Esophagus (tissue), 2 donors: Measurements from ENCODE around the gene EAPP. TPM values are rescaled to one million over a fixed set of nuclear protein-coding genes. Genes with fewer than 3 reads are reported as not detected.
"Not testable (repeated sequence)": the region's sequence is repeated elsewhere in the genome, so short reads cannot be mapped to it uniquely, and the experiment has no call there.

Experiments
- H3K27ac ChIP-seq, 2 donors: one replicate each; pipeline ENCODE4 v1.5.1; 2013; ENCODE audit warnings: low read depth in 2 of 2, mild to moderate bottlenecking in 2 of 2, inconsistent platforms in 1 of 2, low read length in 1 of 2, moderate library complexity in 1 of 2
- H3K27me3 ChIP-seq, 2 donors: one replicate each; pipeline ENCODE4 v1.6.1; 2013; ENCODE audit warnings: low read length in 2 of 2, control low read depth in 1 of 2, mild to moderate bottlenecking in 1 of 2; ENCODE audit not compliant: insufficient read depth in 2 of 2, control insufficient read depth in 1 of 2
- H3K36me3 ChIP-seq, 2 donors: one replicate each; pipeline ENCODE4 v1.6.1; 2013; ENCODE audit warnings: low read length in 1 of 2; ENCODE audit not compliant: control insufficient read depth in 2 of 2, insufficient read depth in 2 of 2
- H3K4me1 ChIP-seq, 2 donors: one replicate each; pipeline ENCODE4 v1.6.1; 2013; ENCODE audit warnings: low read length in 1 of 2; ENCODE audit not compliant: control insufficient read depth in 2 of 2, insufficient read depth in 2 of 2
- H3K4me3 ChIP-seq, 2 donors: one replicate each; pipeline ENCODE4 v1.5.1; 2013; ENCODE audit warnings: low read length in 2 of 2, mild to moderate bottlenecking in 2 of 2, low read depth in 1 of 2, moderate library complexity in 1 of 2
- H3K9me3 ChIP-seq, 2 donors: one replicate each; pipeline ENCODE4 v1.6.1; 2013; ENCODE audit warnings: mild to moderate bottlenecking in 2 of 2, low read depth in 1 of 2, low read length in 1 of 2, moderate library complexity in 1 of 2; ENCODE audit not compliant: control insufficient read depth in 2 of 2, insufficient read depth in 1 of 2
- WGBS, 2 donors: extraction: QIAGEN DNeasy Blood & Tissue Kit; methylation state at CpG; one replicate each; pipeline ENCODE4 v1.1.7; 2013; 5-methylcytosine and 5-hydroxymethylcytosine counted together
- polyA plus RNA-seq, 2 donors: library from polyadenylated mRNA; stranded (reverse); fragments of 200-250 nt; gene quantifications; one replicate each; pipeline ENCODE4 v1.2.3, GENCODE V29; 2013
- donor health status: healthy with polysubstance abuse.
- donor health status: Bipolar disorder and iron deficiency.

EAPP gene
- polyA plus RNA-seq, 2 donors: 18.8 to 27.9 TPM

GRCh38 chr14:34496007-34496678 lies 43.4 kb downstream of the EAPP start:
- no peaks in the 10 kb centered on the region for H3K36me3 ChIP-seq
- peaks cover 0 to 6% of the 10 kb centered on the region in 2 donors for H3K4me1 ChIP-seq
- H3K27me3 ChIP-seq: no peaks in the 10 kb centered on the region
- 58 to 61% methylated on average over 11 of the region's 11 CpGs for whole genome bisulfite sequencing, 2 donors
- peak overlapping the region; percentile 42 to 90 for H3K27ac ChIP-seq
- H3K9me3 ChIP-seq: no peaks in the 10 kb centered on the region
- H3K4me3 ChIP-seq: no peak overlapping the region

GRCh38 chr14:34489324-34489723 lies 50.2 kb downstream of the EAPP start:
- no peaks in the 10 kb centered on the region for H3K36me3 ChIP-seq
- peaks cover 0 to 4% of the 10 kb centered on the region in 2 donors for H3K4me1 ChIP-seq
- peak overlapping the region; percentile 86 to 95 for H3K27ac ChIP-seq
- 26 to 28% methylated on average over 1 of the region's 1 CpG for WGBS, 2 donors
- no peaks in the 10 kb centered on the region for H3K9me3 ChIP-seq
- no peaks in the 10 kb centered on the region for H3K27me3 ChIP-seq
- no peak overlapping the region for H3K4me3 ChIP-seq

- no peaks in the 10 kb centered on the region for H3K9me3 ChIP-seq
- H3K36me3 ChIP-seq: no peaks in the 10 kb centered on the region
- no peak overlapping the region for H3K4me3 ChIP-seq
- H3K4me1 ChIP-seq: peaks cover 0 to 4% of the 10 kb centered on the region in 2 donors
- peak overlapping the region; percentile 88 to 89 for H3K27ac ChIP-seq
- WGBS, 2 donors: 98 to 99% methylated on average over 7 of the region's 7 CpGs
- H3K27me3 ChIP-seq: no peaks in the 10 kb centered on the region
Observed at GRCh38 chr14:34488528-34488927, 51.0 kb downstream of the EAPP start.

- WGBS, 2 donors: 85 to 93% methylated on average over 1 of the region's 1 CpG
Observed at GRCh38 chr14:34484726-34485125, 54.8 kb downstream of the EAPP start.

GRCh38 chr14:34482463-34482862 lies 57.0 kb downstream of the EAPP start:
- Histone ChIP-seq H3K36me3 (no peaks in the 10 kb centered on the region), H3K4me1 (no peaks in the 10 kb centered on the region), H3K27me3 (no peaks in the 10 kb centered on the region), H3K4me3 (no peak overlapping the region), H3K27ac (no peak overlapping the region), H3K9me3 (no peaks in the 10 kb centered on the region)
- 84 to 85% methylated on average over 2 of the region's 2 CpGs for WGBS, 2 donors

More at GRCh38 chr14:34484726-34485125, 54.8 kb downstream of the EAPP start:
- Histone ChIP-seq H3K27ac (no peak overlapping the region), H3K4me3 (no peak overlapping the region), H3K4me1 (peaks cover 0 to 4% of the 10 kb centered on the region in 2 donors), H3K9me3 (no peaks in the 10 kb centered on the region), H3K36me3 (no peaks in the 10 kb centered on the region), H3K27me3 (no peaks in the 10 kb centered on the region)

GRCh38 chr14:34479694-34480093 lies 59.8 kb downstream of the EAPP start:
- 91% methylated on average over 4 of the region's 4 CpGs for WGBS, 2 donors
- Histone ChIP-seq H3K4me3 (no peak overlapping the region), H3K27ac (no peak overlapping the region), H3K36me3 (no peaks in the 10 kb centered on the region), H3K4me1 (no peaks in the 10 kb centered on the region), H3K27me3 (no peaks in the 10 kb centered on the region), H3K9me3 (no peaks in the 10 kb centered on the region)

- WGBS, 2 donors: 84 to 91% methylated on average over 1 of the region's 1 CpG
Observed at GRCh38 chr14:34478261-34478660, 61.2 kb downstream of the EAPP start.

GRCh38 chr14:34476036-34476435 lies 63.5 kb downstream of the EAPP start:
- H3K27ac ChIP-seq, H3K36me3 ChIP-seq, H3K9me3 ChIP-seq, H3K27me3 ChIP-seq, H3K4me1 ChIP-seq, H3K4me3 ChIP-seq: not testable (repeated sequence)
- WGBS, 2 donors: 94 to 96% methylated on average over 31 of the region's 31 CpGs

More at GRCh38 chr14:34478261-34478660, 61.2 kb downstream of the EAPP start:
- Histone ChIP-seq H3K4me1 (no peaks in the 10 kb centered on the region), H3K4me3 (no peak overlapping the region), H3K9me3 (no peaks in the 10 kb centered on the region), H3K36me3 (no peaks in the 10 kb centered on the region), H3K27me3 (no peaks in the 10 kb centered on the region), H3K27ac (no peak overlapping the region)

GRCh38 chr14:34475163-34475562 lies 64.3 kb downstream of the EAPP start:
- Histone ChIP-seq H3K4me3 (no peak overlapping the region), H3K27me3 (no peaks in the 10 kb centered on the region), H3K4me1 (no peaks in the 10 kb centered on the region), H3K36me3 (no peaks in the 10 kb centered on the region), H3K9me3 (no peaks in the 10 kb centered on the region), H3K27ac (no peak overlapping the region)
- WGBS, 2 donors: 72 to 89% methylated on average over 3 to 5 of the region's 6 CpGs

- no peaks in the 10 kb centered on the region for H3K27me3 ChIP-seq
- WGBS, 2 donors: 85 to 94% methylated on average over 2 of the region's 2 CpGs
- H3K4me3 ChIP-seq: no peak overlapping the region
- H3K4me1 ChIP-seq: no peaks in the 10 kb centered on the region
- no peak overlapping the region for H3K27ac ChIP-seq
- no peaks in the 10 kb centered on the region for H3K36me3 ChIP-seq
- no peaks in the 10 kb centered on the region for H3K9me3 ChIP-seq
Observed at GRCh38 chr14:34474187-34474679, 65.3 kb downstream of the EAPP start.
